ENCODE measurements around the gene ATAT1.

The ATAT1 gene

GRCh38 chr6:30684386-30685156 is 57.9 kb downstream of the ATAT1 start:
- no peak for DNase-seq (ENCODE audit: low read depth)

DNA sequence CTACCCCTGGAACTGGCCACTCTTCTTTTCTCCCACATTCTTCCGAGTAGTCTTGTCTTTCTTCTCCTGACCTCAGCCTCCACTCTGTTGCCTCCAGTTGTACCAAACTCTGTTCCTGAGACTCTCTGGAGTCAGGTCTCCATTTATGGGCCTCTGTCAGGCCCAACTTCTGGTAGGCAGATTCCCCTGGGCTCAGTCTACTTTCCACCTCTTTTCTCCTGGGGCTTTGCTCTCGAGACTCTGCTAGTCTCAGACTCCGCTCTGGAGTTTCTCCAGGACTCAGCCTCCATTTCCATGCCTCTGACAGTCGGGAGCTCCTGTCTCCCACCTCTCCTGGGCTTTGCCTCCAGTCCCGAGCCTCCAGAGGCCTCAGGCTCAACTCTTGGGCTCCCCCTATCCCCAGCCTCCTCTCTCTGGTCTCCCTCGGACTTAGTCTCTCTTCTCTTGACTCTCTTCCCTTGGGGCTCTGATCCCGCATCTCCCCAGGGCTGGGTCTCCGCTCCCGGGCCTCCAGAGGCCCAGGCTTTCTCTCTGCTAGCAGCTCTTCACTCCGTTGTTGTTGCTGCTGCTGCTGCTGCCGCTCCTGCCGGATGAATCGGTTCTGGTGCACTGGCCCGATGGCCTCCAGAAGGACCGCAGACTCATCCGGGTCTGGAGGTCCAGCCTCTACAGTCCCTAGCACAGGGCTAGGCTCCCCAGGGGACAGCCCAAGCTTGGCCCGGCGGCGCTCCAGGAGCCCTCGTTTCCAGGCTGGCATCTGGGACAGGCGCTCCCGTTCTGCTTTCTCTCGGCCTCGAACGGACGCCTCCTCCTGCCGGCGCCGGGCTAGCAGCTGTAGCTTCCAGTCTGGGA is 58.7 kb downstream of the ATAT1 start:
- DNase-seq (ENCODE audit: low read depth), result no peak

DNA sequence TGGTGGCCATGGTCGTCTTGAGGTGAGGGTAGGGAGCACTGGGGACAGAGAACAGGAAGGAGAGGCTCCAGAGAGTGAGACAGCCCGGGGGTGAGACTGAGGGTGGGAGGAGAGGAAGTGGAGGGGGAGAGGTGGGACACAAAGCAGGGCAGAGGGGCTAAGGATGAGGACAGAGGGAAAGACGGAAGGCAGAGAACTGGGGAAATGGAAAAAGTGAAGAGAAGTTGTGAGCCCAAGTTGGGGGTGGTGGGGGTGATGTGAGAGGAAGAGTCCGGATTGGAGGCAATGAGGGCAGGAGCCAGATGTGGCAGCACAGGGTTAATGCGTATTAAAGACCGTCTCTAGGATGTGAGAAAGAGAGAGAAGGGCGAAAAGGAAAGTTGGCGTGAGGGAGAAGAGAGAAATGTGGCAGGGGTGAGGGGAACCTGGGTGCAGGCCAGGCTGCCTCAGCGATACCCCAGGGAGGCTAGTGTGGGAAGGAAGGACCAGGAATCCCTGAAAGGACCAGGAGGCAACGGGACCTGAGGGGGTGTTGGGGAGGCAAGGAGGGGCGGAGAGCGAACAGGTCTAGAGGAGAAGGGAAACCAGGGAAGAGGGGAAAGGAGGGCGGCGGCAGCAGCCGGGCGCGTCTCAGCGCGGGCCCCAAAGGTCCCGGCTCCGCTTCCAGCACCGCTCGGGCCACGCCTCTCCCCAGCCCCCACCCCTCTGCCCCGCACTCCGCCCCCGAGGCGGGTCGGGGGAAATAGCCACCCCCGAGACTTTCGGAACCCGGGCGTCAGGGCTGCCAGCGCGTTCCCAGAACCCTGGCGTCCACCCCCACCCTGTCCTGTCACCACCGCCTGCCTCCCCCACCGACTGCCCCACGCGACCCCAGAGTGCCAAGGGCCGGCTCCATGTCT is 59.6 kb downstream of the ATAT1 start, which contains the start of gene PPP1R18:
TSS of gene PPP1R18 (minus strand) at position 637 of the 899 bp plus-strand sequence. CDS start at position 10, 627 bp downstream.
- no peak for DNase-seq (ENCODE audit: low read depth)

- DNase-seq (ENCODE audit: low read depth), result peak; percentile 95
These were observed 60.4 kb downstream of the ATAT1 start for GRCh38 chr6:30686908-30687658.

DNA sequence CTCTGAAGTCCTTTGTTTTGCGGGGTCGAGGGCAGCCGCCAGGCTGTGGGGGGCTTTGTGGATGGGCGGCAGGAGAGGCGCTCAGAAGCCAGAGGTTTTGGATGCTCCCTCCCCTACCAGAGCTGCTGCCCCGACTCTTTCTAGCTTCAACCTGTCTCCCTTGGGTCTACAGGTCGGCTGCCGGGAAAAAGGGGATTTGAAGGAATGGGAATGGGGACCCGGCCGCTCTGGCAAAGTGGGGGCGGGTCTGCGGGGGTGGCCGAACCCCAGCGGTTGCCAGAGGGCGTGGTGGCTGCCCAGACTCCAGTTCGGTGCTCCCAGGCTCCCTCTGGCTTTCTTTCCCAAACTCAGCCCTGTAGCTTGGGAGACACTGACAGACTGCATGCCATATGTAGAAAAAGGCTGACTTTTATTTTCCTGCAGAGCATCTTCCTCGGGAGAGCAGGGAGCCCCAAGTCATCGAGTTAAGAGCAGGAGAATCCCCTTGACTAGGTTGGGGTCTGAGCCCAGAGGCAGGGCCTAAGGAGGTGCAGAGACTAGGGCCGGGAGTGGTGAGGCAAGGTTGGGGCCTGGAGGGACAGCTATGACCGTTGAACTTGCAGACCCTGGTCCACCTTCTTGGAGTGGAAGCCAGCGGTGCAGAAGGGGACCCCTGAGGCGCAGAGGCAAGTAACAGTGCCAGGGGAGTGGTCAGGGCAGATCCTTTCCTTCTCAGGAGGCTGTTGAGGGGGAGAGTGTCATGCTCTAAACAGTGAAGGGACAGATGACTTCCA is 61.2 kb downstream of the ATAT1 start:
- no peak for DNase-seq (ENCODE audit: low read depth)

GRCh38 chr6:30688569-30688968 is 61.9 kb downstream of the ATAT1 start:
- DNase-seq (ENCODE audit: low read depth), result no peak

GRCh38 chr6:30689022-30689865 is 62.6 kb downstream of the ATAT1 start:
- no peak for DNase-seq (ENCODE audit: low read depth)

- no peak for DNase-seq (ENCODE audit: low read depth)
These were observed 63.3 kb downstream of the ATAT1 start for GRCh38 chr6:30689985-30690384.

DNA sequence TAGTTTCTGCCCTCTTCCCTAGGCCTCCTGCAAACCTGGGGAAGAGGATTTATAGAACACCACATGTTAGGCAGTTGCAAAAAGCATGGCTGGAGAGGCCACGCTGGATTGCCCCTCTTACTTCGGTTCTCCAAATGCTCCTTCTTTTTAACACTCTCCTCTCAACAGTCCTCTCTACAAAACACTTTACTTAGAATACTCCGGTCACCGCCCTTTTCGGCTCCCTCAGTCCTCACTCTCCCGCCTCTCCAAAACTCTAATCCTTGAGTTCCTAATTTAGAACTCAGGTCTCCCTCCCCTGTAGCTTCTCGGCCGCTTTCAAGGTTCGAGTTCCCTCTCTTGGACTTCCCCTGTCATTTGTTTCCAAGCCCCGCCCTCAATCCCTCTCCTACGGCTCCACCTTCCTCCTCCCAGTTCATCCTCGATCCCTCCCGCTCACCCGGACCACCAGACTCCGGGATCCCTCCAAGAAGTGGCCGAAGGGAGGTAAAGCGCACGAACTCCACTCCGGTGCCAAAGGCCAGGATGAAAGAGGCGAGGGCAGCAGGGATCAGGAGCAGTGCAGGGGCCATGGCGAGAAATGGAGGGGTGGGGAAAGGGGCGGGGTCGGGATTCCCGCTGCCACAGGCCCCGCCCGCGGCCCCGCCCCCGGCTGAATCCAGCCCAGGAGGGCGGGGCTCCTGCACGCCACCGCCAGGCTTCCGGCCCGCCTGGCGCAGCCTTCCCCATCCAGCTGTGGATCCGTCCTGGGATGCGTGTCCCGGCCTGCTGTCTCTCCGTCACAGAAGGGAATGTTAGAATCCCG is 63.9 kb downstream of the ATAT1 start, which contains the start of gene NRM:
TSS of gene NRM (minus strand) at position 582 of the 805 bp plus-strand sequence. CDS start at position 572, 10 bp downstream.
- DNase-seq (ENCODE audit: low read depth), result peak; percentile 85

- DNase-seq (ENCODE audit: low read depth), result no peak
These were observed 64.7 kb downstream of the ATAT1 start for GRCh38 chr6:30691208-30691847.

Data from CMK (cell line).